Kidney epithelial cell (primary cell): ENCODE results near the gene CISH. TPM values are rescaled to one million over a fixed set of nuclear protein-coding genes. Genes with fewer than 3 reads are reported as not detected.

Experiments
- DNase-seq: peaks from one replicate; pipeline ENCODE4 v3.0.0-alpha.2; 2010; ENCODE audit warnings: low read depth
- H3K27me3 ChIP-seq: 2 replicates; pipeline ENCODE4 v1.6.0; 2011; ENCODE audit warnings: low read length; ENCODE audit not compliant: control insufficient read depth, insufficient read depth
- H3K36me3 ChIP-seq: 2 replicates; pipeline ENCODE4 v1.5.1; 2011; ENCODE audit warnings: low read length; ENCODE audit not compliant: control insufficient read depth, insufficient read depth
- H3K4me3 ChIP-seq: 2 replicates; pipeline ENCODE4 v1.5.1; 2011; ENCODE audit warnings: low read depth, mild to moderate bottlenecking, control low read depth, low read length
- total RNA-seq: library from RNA; depleted of rRNA; stranded (reverse); fragments of >200 nt; gene quantifications from 2 replicates; pipeline ENCODE4 v1.2.3, GENCODE V29; 2015
- TF ChIP-seq, protein P1 (sequence below): IDR thresholded peaks from 2 replicates; pipeline ENCODE4 v1.5.1; 2011; ENCODE audit warnings: mild to moderate bottlenecking, moderate library complexity, low read length, control low read depth, inconsistent platforms; ENCODE audit not compliant: insufficient read depth, poor library complexity, severe bottlenecking

CISH gene
- total RNA-seq, 1 donor from 2014 or later = 4.8 TPM

DNA sequence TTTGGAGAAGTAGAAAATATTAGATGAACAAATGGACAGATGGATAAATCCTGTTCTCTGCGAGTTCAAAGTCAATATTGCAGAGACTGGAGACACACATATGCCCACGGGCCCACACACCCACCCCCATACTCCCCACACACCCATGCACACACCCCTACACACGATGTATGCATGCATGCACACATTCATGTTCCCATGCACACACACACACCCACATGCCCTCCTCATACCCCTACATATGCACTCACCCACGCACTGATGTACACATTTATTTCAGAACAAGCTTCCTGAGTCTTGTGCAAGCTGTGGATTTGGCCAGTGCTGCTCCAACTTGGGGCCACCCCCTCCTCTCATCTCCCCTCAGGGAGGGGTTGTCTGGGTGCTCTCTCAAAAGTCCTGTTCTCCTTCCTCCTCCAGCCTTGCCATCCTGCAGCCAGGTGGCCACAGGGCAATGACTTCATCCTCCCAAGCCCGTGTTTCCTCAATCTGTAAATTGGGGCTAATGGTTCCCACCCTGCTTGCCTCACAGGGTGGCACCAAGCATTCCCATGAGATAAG, 21.7 kb upstream of the CISH start:
- H3K36me3 ChIP-seq = no peaks in the 10 kb centered on the region
- TF ChIP-seq, protein P1, sequence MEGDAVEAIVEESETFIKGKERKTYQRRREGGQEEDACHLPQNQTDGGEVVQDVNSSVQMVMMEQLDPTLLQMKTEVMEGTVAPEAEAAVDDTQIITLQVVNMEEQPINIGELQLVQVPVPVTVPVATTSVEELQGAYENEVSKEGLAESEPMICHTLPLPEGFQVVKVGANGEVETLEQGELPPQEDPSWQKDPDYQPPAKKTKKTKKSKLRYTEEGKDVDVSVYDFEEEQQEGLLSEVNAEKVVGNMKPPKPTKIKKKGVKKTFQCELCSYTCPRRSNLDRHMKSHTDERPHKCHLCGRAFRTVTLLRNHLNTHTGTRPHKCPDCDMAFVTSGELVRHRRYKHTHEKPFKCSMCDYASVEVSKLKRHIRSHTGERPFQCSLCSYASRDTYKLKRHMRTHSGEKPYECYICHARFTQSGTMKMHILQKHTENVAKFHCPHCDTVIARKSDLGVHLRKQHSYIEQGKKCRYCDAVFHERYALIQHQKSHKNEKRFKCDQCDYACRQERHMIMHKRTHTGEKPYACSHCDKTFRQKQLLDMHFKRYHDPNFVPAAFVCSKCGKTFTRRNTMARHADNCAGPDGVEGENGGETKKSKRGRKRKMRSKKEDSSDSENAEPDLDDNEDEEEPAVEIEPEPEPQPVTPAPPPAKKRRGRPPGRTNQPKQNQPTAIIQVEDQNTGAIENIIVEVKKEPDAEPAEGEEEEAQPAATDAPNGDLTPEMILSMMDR = no peak
- no peak overlapping the region for H3K4me3 ChIP-seq
- DNase-seq = no peak
- H3K27me3 ChIP-seq = no peaks in the 10 kb centered on the region

DNA sequence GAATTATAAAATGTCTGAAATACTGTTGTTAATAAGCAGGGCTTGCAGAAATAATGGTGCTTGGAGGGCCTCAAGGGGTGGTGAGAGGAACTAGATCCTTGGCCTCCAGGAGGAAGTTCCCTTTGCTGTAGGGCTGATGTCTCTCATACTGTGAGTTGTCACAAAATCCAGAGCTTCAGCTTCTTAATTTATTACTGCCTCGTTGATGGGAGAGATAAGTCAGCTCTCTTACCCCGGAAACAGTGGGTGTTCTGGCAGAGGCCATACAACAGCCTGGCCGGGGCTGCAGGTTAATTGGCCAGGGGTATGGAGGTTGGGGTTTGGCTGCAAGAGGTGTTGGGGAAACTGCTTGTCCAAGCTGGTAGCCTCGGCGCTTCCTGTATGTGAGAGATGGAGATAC, 20.9 kb upstream of the CISH start:
- DNase-seq = no peak
- no peaks in the 10 kb centered on the region for H3K36me3 ChIP-seq
- TF ChIP-seq, protein P1 = no peak
- no peak overlapping the region for H3K4me3 ChIP-seq
- H3K27me3 ChIP-seq = no peaks in the 10 kb centered on the region

DNA sequence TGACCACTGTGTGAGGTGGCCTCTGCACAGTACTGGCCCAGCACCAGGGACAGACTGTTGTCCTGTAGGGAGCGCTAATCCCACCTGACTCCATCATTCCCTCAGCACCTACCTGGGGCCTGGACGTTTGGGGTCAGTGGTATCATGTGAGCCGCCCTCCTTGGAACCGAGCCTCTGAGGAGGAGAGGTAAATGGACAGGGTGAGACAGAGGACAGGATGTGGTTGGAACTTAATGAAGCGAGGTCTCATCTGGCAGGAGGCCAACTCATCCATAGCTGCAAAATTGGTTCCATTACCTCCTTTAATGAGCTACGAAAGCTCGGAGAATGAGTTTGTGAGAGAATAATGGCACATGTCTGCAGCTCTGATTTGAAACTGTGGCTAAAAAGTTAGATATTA, 19.3 kb upstream of the CISH start:
- H3K27me3 ChIP-seq = no peaks in the 10 kb centered on the region
- no peaks in the 10 kb centered on the region for H3K36me3 ChIP-seq
- peak; percentile 63 for DNase-seq
- TF ChIP-seq, protein P1 = peak; percentile 21
- no peak overlapping the region for H3K4me3 ChIP-seq

GRCh38 chr3:50630394-50630793, 18.8 kb upstream of the CISH start:
- Histone ChIP-seq H3K27me3 (no peaks in the 10 kb centered on the region), H3K36me3 (no peaks in the 10 kb centered on the region), H3K4me3 (no peak overlapping the region)
- TF ChIP-seq, protein P1 = no peak
- no peak for DNase-seq

GRCh38 chr3:50628601-50629000, 17.0 kb upstream of the CISH start:
- TF ChIP-seq, protein P1 = no peak
- no peak overlapping the region for H3K4me3 ChIP-seq
- no peaks in the 10 kb centered on the region for H3K36me3 ChIP-seq
- H3K27me3 ChIP-seq = no peaks in the 10 kb centered on the region
- DNase-seq = no peak

GRCh38 chr3:50627407-50628051, 16.0 kb upstream of the CISH start:
- no peaks in the 10 kb centered on the region for H3K27me3 ChIP-seq
- TF ChIP-seq, protein P1 = peak; percentile 31
- peak; percentile 85 for DNase-seq
- no peaks in the 10 kb centered on the region for H3K36me3 ChIP-seq
- H3K4me3 ChIP-seq = no peak overlapping the region
